SK-N-DZ (cell line): Measurements from ENCODE around the gene ALG14.
A peak's percentile ranks its signal among the peaks of the same experiment; 100 is the strongest.
"Not testable (repeated sequence)": the region's sequence is repeated elsewhere in the genome, so short reads cannot be mapped to it uniquely, and the experiment has no call there.

Experiments
- DNase-seq: peaks from one replicate; pipeline ENCODE4 v3.0.0-alpha.2; 2015; ENCODE audit warnings: low spot score

The ALG14 gene

GRCh38 chr1:94955767-94956632 is 116.8 kb downstream of the ALG14 start:
- DNase-seq: no peak

GRCh38 chr1:94954263-94955220 is 118.2 kb downstream of the ALG14 start:
- DNase-seq: no peak

GRCh38 chr1:94953746-94954145 is 119.0 kb downstream of the ALG14 start:
- no peak for DNase-seq

- DNase-seq: no peak
Measured at GRCh38 chr1:94953107-94953506, 119.6 kb downstream of the ALG14 start.

- DNase-seq: no peak
Measured at GRCh38 chr1:94952539-94952938, 120.2 kb downstream of the ALG14 start.

- DNase-seq: peak; percentile 15
Measured at GRCh38 chr1:94951509-94952208, 121.1 kb downstream of the ALG14 start.

GRCh38 chr1:94951046-94951445 is 121.7 kb downstream of the ALG14 start:
- DNase-seq: no peak

GRCh38 chr1:94949681-94950661 is 122.8 kb downstream of the ALG14 start:
- peak; percentile 71 for DNase-seq

- no peak for DNase-seq
Measured at GRCh38 chr1:94947437-94947836, 125.3 kb downstream of the ALG14 start.

GRCh38 chr1:94946886-94947285 is 125.9 kb downstream of the ALG14 start:
- no peak for DNase-seq

- no peak for DNase-seq
Measured at GRCh38 chr1:94942171-94943128, 130.3 kb downstream of the ALG14 start.

- DNase-seq: not testable (repeated sequence)
Measured at GRCh38 chr1:94941480-94941879, 131.3 kb downstream of the ALG14 start.

GRCh38 chr1:94940738-94941137 is 132.0 kb downstream of the ALG14 start:
- no peak for DNase-seq

- no peak for DNase-seq
Measured at GRCh38 chr1:94937820-94938219, 134.9 kb downstream of the ALG14 start.

GRCh38 chr1:94936861-94937620 is 135.7 kb downstream of the ALG14 start:
- DNase-seq: no peak

GRCh38 chr1:94935476-94935875 is 137.3 kb downstream of the ALG14 start:
- DNase-seq: no peak

- DNase-seq: no peak
Measured at GRCh38 chr1:94935034-94935433, 137.7 kb downstream of the ALG14 start.

- no peak for DNase-seq
Measured at GRCh38 chr1:94934551-94934950, 138.2 kb downstream of the ALG14 start.
